Osteocyte (in vitro differentiated cells): ENCODE measurements around the gene PIK3CG. TPM values are rescaled to one million over a fixed set of nuclear protein-coding genes. Genes with fewer than 3 reads are reported as not detected.
"Not testable (repeated sequence)": the region's sequence is repeated elsewhere in the genome, so short reads cannot be mapped to it uniquely, and the experiment has no call there.

Experiments
- DNase-seq: peaks from one replicate; pipeline ENCODE4 v3.0.0; 2021; ENCODE audit warnings: mixed read lengths; ENCODE audit not compliant: unreplicated experiment; ENCODE audit errors: extremely low spot score
- H3K27ac Mint-ChIP-seq: one replicate; pipeline ENCODE4 v1.8.0; 2021; ENCODE audit warnings: mild to moderate bottlenecking, mixed read lengths; ENCODE audit not compliant: unreplicated experiment
- H3K27me3 Mint-ChIP-seq: one replicate; pipeline ENCODE4 v1.8.0; 2021; ENCODE audit warnings: mixed read lengths; ENCODE audit not compliant: unreplicated experiment
- H3K36me3 Mint-ChIP-seq: one replicate; pipeline ENCODE4 v1.8.0; 2021; ENCODE audit warnings: mixed read lengths; ENCODE audit not compliant: unreplicated experiment
- H3K4me1 Mint-ChIP-seq: one replicate; pipeline ENCODE4 v1.8.0; 2021; ENCODE audit warnings: mixed read lengths; ENCODE audit not compliant: unreplicated experiment
- H3K4me3 Mint-ChIP-seq: one replicate; pipeline ENCODE4 v1.8.0; 2021; ENCODE audit warnings: mild to moderate bottlenecking, moderate library complexity, mixed read lengths; ENCODE audit not compliant: unreplicated experiment
- H3K9me3 Mint-ChIP-seq: one replicate; pipeline ENCODE4 v1.8.0; 2021; ENCODE audit warnings: mixed read lengths; ENCODE audit not compliant: unreplicated experiment
- total RNA-seq: library from RNA; stranded (reverse); gene quantifications from 2 replicates; pipeline ENCODE4 v1.2.1, GENCODE V29; 2021
- TF ChIP-seq, protein P1 (sequence below): fragments of 200-600 bp; sonication (generic); IDR thresholded peaks from 2 replicates; pipeline ENCODE4 v1.5.0; 2021; ENCODE audit warnings: antibody characterized with exemption, mild to moderate bottlenecking, moderate library complexity

PIK3CG gene
- total RNA-seq, 1 donor from 2014 or later, result not detected

DNA sequence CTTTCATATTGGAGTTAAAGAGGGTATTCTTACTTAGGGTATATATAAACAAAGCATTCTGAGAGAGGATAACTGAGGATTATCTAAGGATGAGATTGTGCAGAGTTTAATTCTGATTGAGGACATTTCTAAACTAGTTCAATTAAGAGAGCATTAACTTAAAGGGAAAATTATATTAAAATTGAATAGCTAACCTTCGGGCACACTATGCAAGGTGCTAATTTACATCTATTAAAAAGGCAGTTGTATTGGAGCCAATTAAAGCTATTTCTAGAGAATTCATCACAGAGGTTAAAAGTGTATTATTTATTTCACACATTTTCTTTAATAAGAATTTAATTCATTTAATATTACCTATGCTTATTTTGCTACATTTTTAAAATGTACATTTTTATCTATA lies 17.0 kb upstream of the PIK3CG start:
- Mint-ChIP-seq H3K27ac (no peak overlapping the region), H3K4me3 (no peak overlapping the region), H3K27me3 (peaks cover 5% of the 10 kb centered on the region), H3K36me3 (no peaks in the 10 kb centered on the region), H3K4me1 (no peaks in the 10 kb centered on the region), H3K9me3 (no peaks in the 10 kb centered on the region)
- no peak for DNase-seq
- TF ChIP-seq, protein P1, sequence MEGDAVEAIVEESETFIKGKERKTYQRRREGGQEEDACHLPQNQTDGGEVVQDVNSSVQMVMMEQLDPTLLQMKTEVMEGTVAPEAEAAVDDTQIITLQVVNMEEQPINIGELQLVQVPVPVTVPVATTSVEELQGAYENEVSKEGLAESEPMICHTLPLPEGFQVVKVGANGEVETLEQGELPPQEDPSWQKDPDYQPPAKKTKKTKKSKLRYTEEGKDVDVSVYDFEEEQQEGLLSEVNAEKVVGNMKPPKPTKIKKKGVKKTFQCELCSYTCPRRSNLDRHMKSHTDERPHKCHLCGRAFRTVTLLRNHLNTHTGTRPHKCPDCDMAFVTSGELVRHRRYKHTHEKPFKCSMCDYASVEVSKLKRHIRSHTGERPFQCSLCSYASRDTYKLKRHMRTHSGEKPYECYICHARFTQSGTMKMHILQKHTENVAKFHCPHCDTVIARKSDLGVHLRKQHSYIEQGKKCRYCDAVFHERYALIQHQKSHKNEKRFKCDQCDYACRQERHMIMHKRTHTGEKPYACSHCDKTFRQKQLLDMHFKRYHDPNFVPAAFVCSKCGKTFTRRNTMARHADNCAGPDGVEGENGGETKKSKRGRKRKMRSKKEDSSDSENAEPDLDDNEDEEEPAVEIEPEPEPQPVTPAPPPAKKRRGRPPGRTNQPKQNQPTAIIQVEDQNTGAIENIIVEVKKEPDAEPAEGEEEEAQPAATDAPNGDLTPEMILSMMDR, result no peak

DNA sequence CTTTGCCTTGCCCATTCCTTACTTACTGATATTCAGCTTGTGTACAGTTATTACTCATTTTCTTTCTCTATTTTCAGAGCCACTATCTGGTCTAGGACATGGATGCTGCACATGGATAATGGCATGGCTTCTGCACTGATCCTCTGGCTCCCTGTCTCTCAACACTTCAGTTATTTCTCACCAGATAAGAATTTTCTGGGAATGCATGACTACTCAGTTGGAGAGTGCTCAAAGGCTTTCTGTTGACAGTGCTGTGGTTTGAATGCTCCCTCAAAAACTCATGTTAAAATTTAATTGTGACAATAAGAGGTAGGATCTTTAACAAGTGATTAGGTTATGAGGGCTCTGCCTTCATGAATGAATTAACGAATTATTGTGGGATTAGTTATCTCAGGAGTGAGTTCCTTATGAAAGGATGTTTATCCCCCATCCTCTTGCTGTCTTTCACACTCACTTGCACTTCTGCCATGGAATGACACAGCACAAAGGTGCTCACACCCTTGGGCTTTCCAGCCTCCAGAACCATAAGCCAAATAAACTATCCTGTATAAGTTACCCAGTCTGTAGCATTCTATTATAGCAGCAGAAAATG lies 16.1 kb upstream of the PIK3CG start:
- no peaks in the 10 kb centered on the region for H3K4me1 Mint-ChIP-seq
- H3K9me3 Mint-ChIP-seq, result no peaks in the 10 kb centered on the region
- TF ChIP-seq, protein P1, result no peak
- no peak overlapping the region for H3K4me3 Mint-ChIP-seq
- no peak overlapping the region for H3K27ac Mint-ChIP-seq
- no peak for DNase-seq
- peaks cover 7% of the 10 kb centered on the region for H3K27me3 Mint-ChIP-seq
- H3K36me3 Mint-ChIP-seq, result no peaks in the 10 kb centered on the region

DNA sequence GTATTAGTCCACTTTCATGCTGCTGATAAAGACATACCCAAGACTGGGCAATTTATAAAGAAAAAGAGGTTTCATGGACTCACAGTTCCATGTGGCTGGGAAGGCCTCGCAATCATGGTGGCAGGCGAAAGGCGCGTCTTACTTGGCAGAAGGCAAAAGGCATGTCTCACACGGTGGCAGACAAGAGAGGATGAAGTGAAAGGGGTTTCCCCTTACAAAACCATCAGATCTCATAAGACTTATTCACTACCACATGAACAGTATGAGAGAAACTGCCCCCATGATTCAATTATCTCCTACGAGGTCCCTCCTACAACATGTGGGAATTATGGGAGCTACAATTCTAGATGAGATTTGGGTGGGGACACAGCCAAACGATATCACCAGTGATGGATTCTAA lies 13.4 kb upstream of the PIK3CG start:
- not testable (repeated sequence) for DNase-seq, H3K9me3 Mint-ChIP-seq, H3K36me3 Mint-ChIP-seq, H3K4me3 Mint-ChIP-seq, H3K4me1 Mint-ChIP-seq, H3K27ac Mint-ChIP-seq, H3K27me3 Mint-ChIP-seq

DNA sequence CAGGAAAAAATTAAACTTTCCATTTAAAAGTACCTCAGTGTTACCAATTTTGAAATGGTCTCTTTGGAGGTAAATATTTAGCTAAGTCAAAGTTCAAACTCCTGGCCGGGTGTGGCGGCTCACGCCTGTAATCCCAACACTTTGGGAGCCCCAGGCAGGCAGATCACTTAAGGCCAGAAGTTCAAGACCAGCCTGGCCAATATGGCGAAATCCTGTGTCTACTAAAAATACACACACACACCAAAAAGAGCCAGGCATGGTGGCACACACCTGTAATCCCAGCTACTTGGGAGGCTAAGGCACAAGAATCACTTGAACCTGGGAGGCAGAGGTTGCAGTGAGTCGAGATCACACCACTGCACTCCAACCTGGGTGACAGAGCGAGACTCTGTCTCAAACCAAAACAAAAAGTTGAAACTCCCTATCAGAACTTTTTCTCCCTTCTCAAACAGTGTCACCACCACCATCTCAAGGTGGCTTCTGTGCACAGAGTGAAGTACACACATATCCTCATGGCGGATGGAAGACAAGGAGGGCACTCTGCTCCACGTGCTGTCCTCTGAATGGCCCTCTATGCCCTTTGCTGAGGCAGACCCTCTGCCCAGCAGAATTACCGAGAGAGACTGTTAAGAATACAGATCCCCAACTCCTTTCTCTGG lies 11.7 kb upstream of the PIK3CG start:
- Mint-ChIP-seq H3K4me1 (no peaks in the 10 kb centered on the region), H3K27ac (no peak overlapping the region), H3K9me3 (no peaks in the 10 kb centered on the region), H3K27me3 (peaks cover 2% of the 10 kb centered on the region), H3K36me3 (no peaks in the 10 kb centered on the region), H3K4me3 (no peak overlapping the region)
- no peak for DNase-seq
- TF ChIP-seq, protein P1, result no peak

DNA sequence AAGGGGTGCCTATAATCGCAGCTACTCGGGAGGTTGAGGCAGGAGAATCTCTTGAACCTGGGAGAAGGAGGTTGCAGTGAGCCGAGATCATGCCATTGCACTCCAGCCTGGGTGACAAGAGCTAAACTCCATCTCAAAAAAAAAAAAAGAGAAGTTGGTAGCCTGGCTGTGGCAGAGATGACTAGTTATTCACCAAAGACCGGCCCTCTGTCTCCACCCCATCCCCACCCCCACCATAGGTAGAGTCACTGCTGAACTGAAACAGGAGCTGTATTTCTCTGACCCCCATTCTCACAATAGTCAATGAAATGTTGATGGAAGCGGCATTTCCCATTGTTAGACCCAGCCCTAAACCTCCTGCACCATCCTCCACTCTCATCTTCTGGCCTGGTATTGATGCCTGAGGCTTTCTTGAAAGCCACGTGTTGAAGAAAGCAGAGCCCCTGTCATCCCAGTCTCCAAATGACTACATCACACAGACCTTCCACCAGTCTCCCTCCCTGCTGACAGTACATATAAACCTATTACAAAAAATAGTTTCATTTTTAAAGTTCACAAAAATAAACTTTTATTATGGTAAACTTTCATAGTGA lies 9.4 kb upstream of the PIK3CG start:
- Mint-ChIP-seq H3K4me1 (no peaks in the 10 kb centered on the region), H3K27ac (no peak overlapping the region), H3K9me3 (no peaks in the 10 kb centered on the region), H3K36me3 (no peaks in the 10 kb centered on the region), H3K4me3 (no peak overlapping the region), H3K27me3 (peaks cover 2% of the 10 kb centered on the region)
- no peak for DNase-seq
- TF ChIP-seq, protein P1, result no peak
